A673 (cell line): ENCODE data around the gene CR2. TPM values are rescaled to one million over a fixed set of nuclear protein-coding genes. Genes with fewer than 3 reads are reported as not detected.
A peak's percentile ranks its signal among the peaks of the same experiment; 100 is the strongest.

Experiments
- BruUV-seq: library from RNA; stranded (reverse); fragments of 400-500 nt; replicated peaks from 2 replicates; lab custom pipeline; 2021; lab: Mats Ljungman, UMichigan
- CTCF ChIA-PET: fragments of 300-600 bp; sonication (Branson Sonifier 250); formaldehyde crosslinking; loops from one replicate; lab custom pipeline; 2022; ENCODE audit warnings: antibody characterized with exemption; lab: Charles Lee
- POLR2A ChIA-PET: fragments of 300-600 bp; sonication (Branson Sonifier 250); formaldehyde crosslinking; loops from one replicate; lab custom pipeline; 2022; ENCODE audit warnings: antibody characterized with exemption; ENCODE audit not compliant: low non-redundant PET; lab: Charles Lee
- DNase-seq: peaks from one replicate; pipeline ENCODE4 v3.0.0-alpha.2; 2015; ENCODE audit warnings: low spot score
- H3K27ac ChIP-seq: fragments of 200-600 bp; sonication (generic); 2 replicates; pipeline ENCODE4 v1.5.1; 2016; ENCODE audit warnings: mixed run types, low read depth, mild to moderate bottlenecking, mixed read lengths, antibody characterized with exemption, low read length; ENCODE audit not compliant: poor library complexity, severe bottlenecking
- H3K27me3 ChIP-seq: fragments of 200-600 bp; sonication (generic); replicated peaks from 2 replicates; pipeline ENCODE4 v1.6.1; 2017; ENCODE audit warnings: mixed run types, low read depth, mild to moderate bottlenecking, mixed read lengths, antibody characterized with exemption, low read length; ENCODE audit not compliant: insufficient read depth, poor library complexity
- H3K36me3 ChIP-seq: fragments of 200-600 bp; sonication (generic); 2 replicates; pipeline ENCODE4 v1.6.1; 2016; ENCODE audit warnings: mixed run types, mild to moderate bottlenecking, mixed read lengths, antibody characterized with exemption, low read length; ENCODE audit not compliant: insufficient read depth, poor library complexity, severe bottlenecking
- H3K4me1 ChIP-seq: fragments of 200-600 bp; sonication (generic); 2 replicates; pipeline ENCODE4 v1.6.1; 2017; ENCODE audit warnings: mixed run types, mild to moderate bottlenecking, mixed read lengths, antibody characterized with exemption, low read length; ENCODE audit not compliant: insufficient read depth, poor library complexity, severe bottlenecking
- H3K4me3 ChIP-seq: fragments of 200-600 bp; sonication (generic); 2 replicates; pipeline ENCODE4 v1.5.1; 2016; ENCODE audit warnings: low read depth, mixed run types, mild to moderate bottlenecking, mixed read lengths, low read length; ENCODE audit not compliant: poor library complexity, severe bottlenecking
- H3K9me3 ChIP-seq: fragments of 200-600 bp; sonication (generic); 2 replicates; pipeline ENCODE4 v1.6.1; 2016; ENCODE audit warnings: mixed run types, low read depth, mild to moderate bottlenecking, mixed read lengths, antibody characterized with exemption, low read length; ENCODE audit not compliant: poor library complexity, severe bottlenecking
- CTCF ChIP-seq: fragments of 300-800, 200-600 bp; sonication (generic); conservative IDR thresholded peaks from 2 replicates; pipeline ENCODE4 v1.5.1; 2017; ENCODE audit warnings: low read depth, mild to moderate bottlenecking, antibody characterized with exemption, low read length, moderate library complexity, mixed read lengths
- EZH2 ChIP-seq: fragments of 200-600 bp; sonication (generic); IDR thresholded peaks from 2 replicates; pipeline ENCODE4 v1.6.1; 2017; ENCODE audit warnings: borderline replicate concordance, low read depth, mild to moderate bottlenecking, mixed read lengths, antibody characterized with exemption, low read length; ENCODE audit not compliant: poor library complexity, severe bottlenecking
- intact Hi-C: fragments of 100-400 bp; cut with micrococcal nuclease; formaldehyde crosslinking; loops from one replicate; pipeline ENCODE4 v1.10.0; 2022; ENCODE audit not compliant: unreplicated experiment
- total RNA-seq: library from RNA; stranded (reverse); gene quantifications from 2 replicates; pipeline ENCODE4 v1.2.3, GENCODE V29; 2021

The CR2 gene
- total RNA-seq, 1 experiment from 2014 or later = not detected

GRCh38 chr1:207407655-207408260, 46.4 kb upstream of the CR2 start:
- DNase-seq = peak; percentile 1
- no peaks in the 10 kb centered on the region for H3K4me1 ChIP-seq
- no peak overlapping the region for H3K4me3 ChIP-seq
- ChIA-PET CTCF (no interaction called here), POLR2A (no interaction called here)
- no TSS peak for BruUV-seq
- TF ChIP-seq CTCF (no peak), EZH2 (no peak)
- H3K9me3 ChIP-seq = no peaks in the 10 kb centered on the region
- no peak overlapping the region for H3K27ac ChIP-seq
- H3K27me3 ChIP-seq = peaks cover 4% of the 10 kb centered on the region
- intact Hi-C loops = loop anchor here (5.0 kb wide), 1 partner anchor 90 kb away; the partner anchor contains the start of gene CR1
- H3K36me3 ChIP-seq = no peaks in the 10 kb centered on the region

- no peak for TF ChIP-seq EZH2
- TF ChIP-seq CTCF = no peak
- ChIA-PET POLR2A (no interaction called here), CTCF (interaction anchor here (0.6 kb wide), 1 partner anchor 800 kb away, joined by 5 read pairs; no protein-coding TSS in a partner anchor)
- Histone ChIP-seq H3K4me1 (no peaks in the 10 kb centered on the region), H3K9me3 (no peaks in the 10 kb centered on the region), H3K27ac (no peak overlapping the region), H3K27me3 (no peaks in the 10 kb centered on the region), H3K4me3 (no peak overlapping the region), H3K36me3 (no peaks in the 10 kb centered on the region)
- no TSS peak for BruUV-seq
- intact Hi-C loops = no loop called here
- DNase-seq = no peak
These were observed 41.3 kb upstream of the CR2 start for GRCh38 chr1:207412845-207413244.

GRCh38 chr1:207414606-207415108, 39.5 kb upstream of the CR2 start:
- ChIA-PET CTCF (no interaction called here), POLR2A (no interaction called here)
- no TSS peak for BruUV-seq
- H3K27me3 ChIP-seq = peaks cover 2% of the 10 kb centered on the region
- TF ChIP-seq CTCF = no peak
- TF ChIP-seq EZH2 = no peak
- H3K4me3 ChIP-seq = no peak overlapping the region
- intact Hi-C loops = no loop called here
- no peaks in the 10 kb centered on the region for H3K4me1 ChIP-seq
- no peaks in the 10 kb centered on the region for H3K9me3 ChIP-seq
- no peak overlapping the region for H3K27ac ChIP-seq
- DNase-seq = no peak
- no peaks in the 10 kb centered on the region for H3K36me3 ChIP-seq
